ENCODE measurements around the gene MRPS34.

GRCh38 chr16:1732071-1732470, 40.9 kb downstream of the MRPS34 start:
- TF ChIP-seq CTCF (IDR thresholded peaks at IDR 0.05; ENCODE audit: low read depth, low read length) = no peak
- no peak for TF ChIP-seq EZH2phosphoT487 (IDR thresholded peaks at IDR 0.05; ENCODE audit: low read depth)

Measured in OCI-LY3 (cell line).